ENCODE measurements around the gene TECTA. TPM values are rescaled to one million over a fixed set of nuclear protein-coding genes. Genes with fewer than 3 reads are reported as not detected.

The TECTA gene
- total RNA-seq, 6 experiments from 2014 or later = 0.11 to 0.40 (median 0.16) TPM

- H3K9me3 Mint-ChIP-seq = no peaks in the 10 kb centered on the region
- no peak for TF ChIP-seq CTCF (IDR thresholded peaks at IDR 0.05)
- H3K36me3 Mint-ChIP-seq (ENCODE audit: low read depth) = no peaks in the 10 kb centered on the region
- H3K4me3 Mint-ChIP-seq = no peak overlapping the region
- DNase-seq = no peak
- H3K4me1 Mint-ChIP-seq (ENCODE audit: low read depth) = no peaks in the 10 kb centered on the region
- no peak overlapping the region for H3K27ac Mint-ChIP-seq
- peaks cover 11% of the 10 kb centered on the region for H3K27me3 Mint-ChIP-seq (ENCODE audit: insufficient read depth)
Measured at GRCh38 chr11:121212536-121213361, 111.7 kb downstream of the TECTA start.

GRCh38 chr11:121213362-121213893 is 112.4 kb downstream of the TECTA start:
- Mint-ChIP-seq H3K4me3 (no peak overlapping the region), H3K27ac (no peak overlapping the region), H3K36me3 (ENCODE audit: low read depth) (no peaks in the 10 kb centered on the region), H3K9me3 (no peaks in the 10 kb centered on the region), H3K4me1 (ENCODE audit: low read depth) (no peaks in the 10 kb centered on the region), H3K27me3 (ENCODE audit: insufficient read depth) (peaks cover 14% of the 10 kb centered on the region)
- no peak for TF ChIP-seq CTCF (IDR thresholded peaks at IDR 0.05)
- no peak for DNase-seq

DNA sequence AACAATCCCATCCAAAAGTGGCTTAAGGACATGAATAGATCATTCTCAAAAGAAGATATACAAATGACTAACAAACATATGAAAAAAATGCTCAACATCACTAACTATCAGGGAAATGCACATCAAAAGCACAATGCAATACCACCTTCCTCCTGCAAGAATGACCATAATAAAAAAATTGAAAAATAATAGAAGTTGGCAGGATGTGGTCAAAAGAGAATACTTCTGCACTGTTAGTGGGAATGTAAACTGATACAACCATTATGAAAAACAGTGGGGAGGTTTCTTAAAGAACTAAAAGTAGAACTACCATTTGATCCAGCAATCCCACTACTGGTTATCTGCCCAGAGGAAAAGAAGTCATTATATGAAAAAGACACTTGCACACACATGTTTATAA is 113.8 kb downstream of the TECTA start:
- no peak for TF ChIP-seq CTCF (IDR thresholded peaks at IDR 0.05)
- H3K36me3 Mint-ChIP-seq (ENCODE audit: low read depth) = no peaks in the 10 kb centered on the region
- no peak for DNase-seq
- peaks cover 19% of the 10 kb centered on the region for H3K27me3 Mint-ChIP-seq (ENCODE audit: insufficient read depth)
- H3K27ac Mint-ChIP-seq = no peak overlapping the region
- no peak overlapping the region for H3K4me3 Mint-ChIP-seq
- H3K9me3 Mint-ChIP-seq = no peaks in the 10 kb centered on the region
- no peaks in the 10 kb centered on the region for H3K4me1 Mint-ChIP-seq (ENCODE audit: low read depth)

GRCh38 chr11:121221496-121222200 is 120.6 kb downstream of the TECTA start:
- Mint-ChIP-seq H3K9me3 (no peaks in the 10 kb centered on the region), H3K27ac (no peak overlapping the region), H3K4me1 (ENCODE audit: low read depth) (no peaks in the 10 kb centered on the region), H3K36me3 (ENCODE audit: low read depth) (no peaks in the 10 kb centered on the region), H3K4me3 (no peak overlapping the region), H3K27me3 (ENCODE audit: insufficient read depth) (peaks cover 11% of the 10 kb centered on the region; the same call in 1 of the 2 replicates)
- no peak for DNase-seq
- TF ChIP-seq CTCF (IDR thresholded peaks at IDR 0.05) = no peak

- Mint-ChIP-seq H3K4me3 (no peak overlapping the region), H3K4me1 (ENCODE audit: low read depth) (no peaks in the 10 kb centered on the region), H3K36me3 (ENCODE audit: low read depth) (no peaks in the 10 kb centered on the region), H3K27me3 (ENCODE audit: insufficient read depth) (peaks cover 13% of the 10 kb centered on the region; the same call in 1 of the 2 replicates), H3K27ac (no peak overlapping the region), H3K9me3 (no peaks in the 10 kb centered on the region)
- DNase-seq = no peak
- no peak for TF ChIP-seq CTCF (IDR thresholded peaks at IDR 0.05)
Measured at GRCh38 chr11:121223161-121223560, 122.1 kb downstream of the TECTA start.

Data from HFFc6 (cell line).